HCT116 (cell line): ENCODE data around the gene IGFBP2. TPM values are rescaled to one million over a fixed set of nuclear protein-coding genes. Genes with fewer than 3 reads are reported as not detected.

ENCODE experiments used
- ATAC-seq: fragments of 200-7000 bp; cut with Tn5 transposase; 2 replicates; pipeline ENCODE4 v1.9.1; 2020; ENCODE audit warnings: mild to moderate bottlenecking, moderate library complexity
- BruUV-seq: library from RNA; stranded (reverse); fragments of 400-500 nt; replicated peaks from 2 replicates; lab custom pipeline; 2021; lab: Mats Ljungman, UMichigan
- CTCF ChIA-PET: fragments of 300-600 bp; sonication (Branson Sonifier 250); formaldehyde crosslinking; loops from one replicate; lab custom pipeline; 2021; ENCODE audit warnings: antibody characterized with exemption; lab: Charles Lee
- POLR2A ChIA-PET: fragments of 300-600, 350-600 bp; sonication (Branson Sonifier 250); formaldehyde crosslinking; loops from one replicate; lab custom pipeline; 2021; ENCODE audit warnings: antibody characterized with exemption; lab: Charles Lee
- RAD21 ChIA-PET, 2 experiments: fragments of 300-600 bp; sonication (Branson Sonifier 250); formaldehyde crosslinking; loops; one replicate each; lab custom pipeline; 2023; ENCODE audit warnings: low total read pairs in 2 of 2; ENCODE audit not compliant: uncharacterized antibody in 2 of 2, unreplicated experiment in 2 of 2, low non-redundant PET in 1 of 2; lab: Charles Lee
- DNase-seq: peaks from one replicate; pipeline ENCODE4 v3.0.0-alpha.2; 2010; ENCODE audit warnings: low read depth, low spot score
- H2AFZ ChIP-seq: fragments of 200-600 bp; shearing (Covaris generic), sonication (generic); 2 replicates; pipeline ENCODE4 v1.6.1; 2017; ENCODE audit warnings: low read depth, mixed run types, mixed read lengths, antibody characterized with exemption, low read length; ENCODE audit not compliant: poor library complexity, severe bottlenecking
- H3K27ac ChIP-seq: 2 replicates; pipeline ENCODE4 v1.5.1; 2012; ENCODE audit warnings: low read depth, low read length
- H3K27me3 ChIP-seq: fragments of 200-600 bp; sonication (generic); 2 replicates; pipeline ENCODE4 v1.6.1; 2016; ENCODE audit warnings: mixed run types, low read length, mixed read lengths; ENCODE audit not compliant: insufficient read depth
- H3K36me3 ChIP-seq, 2 experiments: fragments of 200-500 bp in 1 of 2; fragments of 200-600 bp in 1 of 2; sonication (Bioruptor generic) in 1 of 2; sonication (generic) in 1 of 2; 2 replicates each; pipeline versions ENCODE4 v1.5.1 to v1.6.1; 2014 to 2016; ENCODE audit warnings: low read length in 2 of 2, inconsistent platforms in 1 of 2, mixed read lengths in 1 of 2, mixed run types in 1 of 2; ENCODE audit not compliant: insufficient read depth in 2 of 2, control insufficient read depth in 1 of 2
- H3K4me1 ChIP-seq, 2 experiments: fragments of 200-600 bp in 1 of 2; sonication (generic) in 1 of 2; 2 replicates each; pipeline versions ENCODE4 v1.5.1 to v1.6.1; 2012 to 2017; ENCODE audit warnings: low read length in 2 of 2, inconsistent platforms in 1 of 2, mild to moderate bottlenecking in 1 of 2, mixed read lengths in 1 of 2, mixed run types in 1 of 2, moderate library complexity in 1 of 2; ENCODE audit not compliant: insufficient read depth in 2 of 2, control insufficient read depth in 1 of 2
- H3K4me2 ChIP-seq: fragments of 200-600 bp; sonication (generic); 2 replicates; pipeline ENCODE4 v1.6.1; 2017; ENCODE audit warnings: mixed run types, low read length, mixed read lengths
- H3K4me3 ChIP-seq, 2 experiments: fragments of 200-600 bp in 1 of 2; sonication (generic) in 1 of 2; replicated peaks in 1 of 2; 2 replicates each; pipeline ENCODE4 v1.5.1; 2011 to 2016; ENCODE audit warnings: low read length in 2 of 2, control low read depth in 1 of 2, low read depth in 1 of 2, mild to moderate bottlenecking in 1 of 2, mixed read lengths in 1 of 2, mixed run types in 1 of 2
- H3K79me2 ChIP-seq: fragments of 200-600 bp; sonication (generic); 2 replicates; pipeline ENCODE4 v1.6.1; 2017; ENCODE audit warnings: mild to moderate bottlenecking, mixed run types, low read length, moderate library complexity, mixed read lengths; ENCODE audit not compliant: insufficient read depth
- H3K9ac ChIP-seq: fragments of 200-600 bp; sonication (generic); 2 replicates; pipeline ENCODE4 v1.6.1; 2016; ENCODE audit warnings: low read length, mixed read lengths
- H3K9me2 ChIP-seq: fragments of 200-600 bp; sonication (generic), shearing (Covaris generic); 2 replicates; pipeline ENCODE4 v1.6.1; 2017; ENCODE audit warnings: mixed run types, mild to moderate bottlenecking, moderate library complexity; ENCODE audit not compliant: insufficient read depth
- H3K9me3 ChIP-seq, 2 experiments: fragments of 200-500 bp in 1 of 2; fragments of 200-600 bp in 1 of 2; sonication (Bioruptor generic) in 1 of 2; sonication (generic) in 1 of 2; 2 replicates each; pipeline ENCODE4 v1.6.1; 2014 to 2017; ENCODE audit warnings: low read length in 2 of 2, mixed read lengths in 2 of 2, inconsistent platforms in 1 of 2, low read depth in 1 of 2, mild to moderate bottlenecking in 1 of 2, mixed run types in 1 of 2, moderate library complexity in 1 of 2; ENCODE audit not compliant: control insufficient read depth in 1 of 2, insufficient read depth in 1 of 2
- H4K20me1 ChIP-seq: fragments of 200-600 bp; sonication (generic), shearing (Covaris generic); 2 replicates; pipeline ENCODE4 v1.6.1; 2017; ENCODE audit warnings: mixed run types, mild to moderate bottlenecking, moderate library complexity; ENCODE audit not compliant: insufficient read depth
- CBX3 ChIP-seq: IDR thresholded peaks from 2 replicates; pipeline ENCODE4 v1.6.1; 2012; ENCODE audit warnings: low read depth
- EGR1 ChIP-seq: IDR thresholded peaks from 2 replicates; pipeline ENCODE4 v1.6.1; 2012; ENCODE audit warnings: low read depth
- EZH2 ChIP-seq: fragments of 200-600 bp; sonication (generic); IDR thresholded peaks from 2 replicates; pipeline ENCODE4 v1.6.1; 2017; ENCODE audit warnings: antibody characterized with exemption, mixed run types
- EZH2phosphoT487 ChIP-seq: fragments of 200-600 bp; IDR thresholded peaks from 2 replicates; pipeline ENCODE4 v1.6.1; 2018; ENCODE audit warnings: antibody characterized with exemption, borderline replicate concordance
- POLR2A ChIP-seq: IDR thresholded peaks from 2 replicates; pipeline ENCODE4 v1.7.0; 2011; ENCODE audit warnings: borderline replicate concordance; ENCODE audit not compliant: insufficient read depth, insufficient read length; ENCODE audit errors: extremely low read depth
- POLR2AphosphoS5 ChIP-seq: IDR thresholded peaks from 2 replicates; pipeline ENCODE4 v1.6.1; 2011; ENCODE audit warnings: mild to moderate bottlenecking, low read depth, low read length, moderate library complexity
- RAD21 ChIP-seq: IDR thresholded peaks from 2 replicates; pipeline ENCODE4 v1.6.1; 2012; ENCODE audit warnings: low read depth, mild to moderate bottlenecking
- SP1 ChIP-seq: IDR thresholded peaks from 2 replicates; pipeline ENCODE4 v1.6.1; 2012; ENCODE audit warnings: low read depth
- TCF7L2 ChIP-seq: IDR thresholded peaks from 2 replicates; pipeline ENCODE4 v1.7.0; 2011; ENCODE audit warnings: borderline replicate concordance, inconsistent platforms; ENCODE audit not compliant: insufficient read depth, insufficient read length; ENCODE audit errors: extremely low read depth
- ZFX ChIP-seq: fragments of 450-650 bp; IDR thresholded peaks from 2 replicates; pipeline ENCODE4 v1.6.1; 2017
- ZNF274 ChIP-seq: fragments of 200-500 bp; sonication (Bioruptor generic); IDR thresholded peaks from 2 replicates; pipeline ENCODE4 v1.6.1; 2014; ENCODE audit warnings: mild to moderate bottlenecking, low read depth, low read length, inconsistent platforms
- intact Hi-C: fragments of 100-400 bp; cut with micrococcal nuclease; formaldehyde crosslinking; loops from 2 replicates; pipeline ENCODE4 v1.10.0; 2022
- total RNA-seq: library from RNA; stranded (reverse); gene quantifications from one replicate; pipeline ENCODE4 v1.2.1, GENCODE V29; 2021; ENCODE audit not compliant: unreplicated experiment
- TF ChIP-seq, protein P1 (sequence below), 3 experiments: fragments of 200-600 bp in 1 of 3; sonication (generic) in 1 of 3; IDR thresholded peaks in 2 of 3; conservative IDR thresholded peaks in 1 of 3; 2 replicates each; pipeline ENCODE4 v1.5.1; 2012 to 2017; ENCODE audit warnings: low read depth in 2 of 3, low read length in 2 of 3, antibody characterized with exemption in 1 of 3, borderline replicate concordance in 1 of 3, control low read depth in 1 of 3, mild to moderate bottlenecking in 1 of 3, mixed read lengths in 1 of 3, mixed run types in 1 of 3, moderate library complexity in 1 of 3; ENCODE audit not compliant: insufficient read depth in 1 of 3
- TF ChIP-seq, protein P2 (sequence below): IDR thresholded peaks from 2 replicates; pipeline ENCODE4 v1.6.1; 2012
- TF ChIP-seq, protein P3 (sequence below): IDR thresholded peaks from 2 replicates; pipeline ENCODE4 v1.6.1; 2012; ENCODE audit warnings: low read depth

IGFBP2 gene
- total RNA-seq, 1 experiment from 2014 or later = 143 TPM

DNA sequence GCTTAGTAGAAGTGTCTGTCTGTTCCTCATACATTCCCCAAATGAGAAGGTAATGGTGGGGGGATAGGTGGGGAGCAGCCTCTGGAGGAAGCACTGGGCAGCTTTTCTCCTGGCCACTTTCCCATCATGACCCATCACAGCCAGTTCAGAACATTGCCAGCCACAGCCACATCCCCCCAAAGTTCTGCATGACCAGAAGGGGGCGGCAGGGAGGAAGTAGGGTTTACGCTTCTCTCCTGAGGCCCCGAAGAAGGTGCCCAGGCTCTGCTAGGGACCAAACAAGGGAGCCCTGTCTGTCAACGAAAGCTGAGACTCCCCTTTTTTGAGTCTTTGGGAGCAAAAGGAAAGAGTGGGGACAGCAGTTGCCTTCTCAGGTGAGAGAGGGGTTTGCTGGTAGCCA, 54.4 kb downstream of the IGFBP2 start:
- Histone ChIP-seq H4K20me1 (no peaks in the 10 kb centered on the region), H3K9me3 (no peaks in the 10 kb centered on the region), H3K9me2 (no peaks in the 10 kb centered on the region), H3K27ac (no peak overlapping the region), H3K4me2 (no peak overlapping the region), H3K79me2 (no peaks in the 10 kb centered on the region)
- POLR2A ChIA-PET = no interaction called here
- intact Hi-C loops = loop anchor here (1.0 to 10.0 kb wide), 2 partner anchors 273 to 823 kb away; partner anchors contain the start of gene SMARCAL1
- peak; percentile 72 for ATAC-seq
- BruUV-seq = no TSS peak
- TF ChIP-seq RAD21 (peak; percentile 48), ZFX (no peak)
- TF ChIP-seq, protein P1, sequence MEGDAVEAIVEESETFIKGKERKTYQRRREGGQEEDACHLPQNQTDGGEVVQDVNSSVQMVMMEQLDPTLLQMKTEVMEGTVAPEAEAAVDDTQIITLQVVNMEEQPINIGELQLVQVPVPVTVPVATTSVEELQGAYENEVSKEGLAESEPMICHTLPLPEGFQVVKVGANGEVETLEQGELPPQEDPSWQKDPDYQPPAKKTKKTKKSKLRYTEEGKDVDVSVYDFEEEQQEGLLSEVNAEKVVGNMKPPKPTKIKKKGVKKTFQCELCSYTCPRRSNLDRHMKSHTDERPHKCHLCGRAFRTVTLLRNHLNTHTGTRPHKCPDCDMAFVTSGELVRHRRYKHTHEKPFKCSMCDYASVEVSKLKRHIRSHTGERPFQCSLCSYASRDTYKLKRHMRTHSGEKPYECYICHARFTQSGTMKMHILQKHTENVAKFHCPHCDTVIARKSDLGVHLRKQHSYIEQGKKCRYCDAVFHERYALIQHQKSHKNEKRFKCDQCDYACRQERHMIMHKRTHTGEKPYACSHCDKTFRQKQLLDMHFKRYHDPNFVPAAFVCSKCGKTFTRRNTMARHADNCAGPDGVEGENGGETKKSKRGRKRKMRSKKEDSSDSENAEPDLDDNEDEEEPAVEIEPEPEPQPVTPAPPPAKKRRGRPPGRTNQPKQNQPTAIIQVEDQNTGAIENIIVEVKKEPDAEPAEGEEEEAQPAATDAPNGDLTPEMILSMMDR (IDR thresholded peaks at IDR 0.05 in 2 of 3, conservative IDR thresholded peaks at IDR 0.05 in 1 of 3; ENCODE audit: borderline replicate concordance in 1 of 3, insufficient read depth in 1 of 3, low read depth in 2 of 3, low read length in 2 of 3) = peak; percentile 40 to 87 (median 64); a peak in 5 of 6 replicates
- TF ChIP-seq, all 23 proteins: peak for 2
- Histone ChIP-seq H3K4me1 (peaks cover 0 to 27% of the 10 kb centered on the region in 2 experiments; a peak in 2 of 4 replicates), H3K4me3 (no peak overlapping the region), H2AFZ (no peak overlapping the region), H3K36me3 (no peaks in the 10 kb centered on the region), H3K27me3 (no peaks in the 10 kb centered on the region), H3K9ac (no peak overlapping the region)
- peak; percentile 26 for DNase-seq
- CTCF ChIA-PET = interaction anchor here (0.7 to 3.7 kb wide), 8 partner anchors 8 to 1069 kb away, joined by 3 to 27 read pairs (median 4); partner anchors contain the start of gene IGFBP5
- RAD21 ChIA-PET = no interaction called here

DNA sequence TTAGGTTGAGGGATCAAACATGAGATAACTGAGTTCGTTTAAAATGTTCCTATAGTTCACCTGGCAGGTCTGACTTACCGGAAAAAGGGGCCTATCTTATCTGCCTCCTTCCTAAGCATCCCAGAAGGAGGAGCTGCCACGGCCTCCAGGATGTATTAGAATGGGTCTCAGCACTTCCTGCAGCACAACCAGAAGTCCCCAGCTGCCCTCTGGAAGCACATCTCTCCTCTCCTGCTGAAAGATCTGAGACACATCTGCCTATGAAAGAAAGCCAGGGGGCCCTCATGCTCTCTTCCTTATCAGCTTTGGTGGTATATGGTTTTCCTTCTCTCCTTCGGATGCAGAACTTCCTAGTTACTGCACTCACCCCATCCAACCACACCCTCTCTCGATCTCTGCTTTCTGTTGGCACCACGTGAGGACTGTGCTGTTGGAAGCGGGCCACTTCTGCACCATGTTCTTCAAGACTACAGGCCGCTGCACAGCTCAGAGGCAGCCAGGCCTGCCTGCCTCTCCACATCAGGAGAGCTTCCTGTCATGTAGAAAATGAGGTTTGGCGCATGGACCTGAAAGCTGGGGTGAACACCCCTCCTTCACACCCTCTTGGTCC, 55.6 kb downstream of the IGFBP2 start:
- no peak overlapping the region for H3K4me2 ChIP-seq
- no peak overlapping the region for H3K9ac ChIP-seq
- H3K4me1 ChIP-seq = peaks cover 0 to 37% of the 10 kb centered on the region in 2 experiments; a peak in 1 of 4 replicates
- no peak overlapping the region for H2AFZ ChIP-seq
- H3K4me3 ChIP-seq = no peak overlapping the region
- RAD21 ChIA-PET = no interaction called here
- H3K9me2 ChIP-seq = no peaks in the 10 kb centered on the region
- CTCF ChIA-PET = interaction anchor here (3.7 kb wide), 1 partner anchor 822 kb away, joined by 27 read pairs; no protein-coding TSS in a partner anchor
- intact Hi-C loops = loop anchor here (10.0 kb wide), 1 partner anchor 274 kb away; the partner anchor contains the start of gene SMARCAL1
- DNase-seq (no peak), ATAC-seq (no peak)
- BruUV-seq = no TSS peak
- no peaks in the 10 kb centered on the region for H3K79me2 ChIP-seq
- POLR2A ChIA-PET = no interaction called here
- H3K27ac ChIP-seq = no peak overlapping the region
- no peaks in the 10 kb centered on the region for H3K27me3 ChIP-seq
- no peaks in the 10 kb centered on the region for H4K20me1 ChIP-seq
- no peaks in the 10 kb centered on the region for H3K9me3 ChIP-seq
- no peaks in the 10 kb centered on the region for H3K36me3 ChIP-seq
- TF ChIP-seq SP1 (no peak), TCF7L2 (no peak), CBX3 (no peak), POLR2A (no peak), POLR2AphosphoS5 (no peak), EZH2phosphoT487 (no peak), ZNF274 (no peak), EZH2 (no peak), EGR1 (no peak), RAD21 (no peak)
- TF ChIP-seq, protein P2, sequence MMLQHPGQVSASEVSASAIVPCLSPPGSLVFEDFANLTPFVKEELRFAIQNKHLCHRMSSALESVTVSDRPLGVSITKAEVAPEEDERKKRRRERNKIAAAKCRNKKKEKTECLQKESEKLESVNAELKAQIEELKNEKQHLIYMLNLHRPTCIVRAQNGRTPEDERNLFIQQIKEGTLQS = no peak
- TF ChIP-seq, protein P3, sequence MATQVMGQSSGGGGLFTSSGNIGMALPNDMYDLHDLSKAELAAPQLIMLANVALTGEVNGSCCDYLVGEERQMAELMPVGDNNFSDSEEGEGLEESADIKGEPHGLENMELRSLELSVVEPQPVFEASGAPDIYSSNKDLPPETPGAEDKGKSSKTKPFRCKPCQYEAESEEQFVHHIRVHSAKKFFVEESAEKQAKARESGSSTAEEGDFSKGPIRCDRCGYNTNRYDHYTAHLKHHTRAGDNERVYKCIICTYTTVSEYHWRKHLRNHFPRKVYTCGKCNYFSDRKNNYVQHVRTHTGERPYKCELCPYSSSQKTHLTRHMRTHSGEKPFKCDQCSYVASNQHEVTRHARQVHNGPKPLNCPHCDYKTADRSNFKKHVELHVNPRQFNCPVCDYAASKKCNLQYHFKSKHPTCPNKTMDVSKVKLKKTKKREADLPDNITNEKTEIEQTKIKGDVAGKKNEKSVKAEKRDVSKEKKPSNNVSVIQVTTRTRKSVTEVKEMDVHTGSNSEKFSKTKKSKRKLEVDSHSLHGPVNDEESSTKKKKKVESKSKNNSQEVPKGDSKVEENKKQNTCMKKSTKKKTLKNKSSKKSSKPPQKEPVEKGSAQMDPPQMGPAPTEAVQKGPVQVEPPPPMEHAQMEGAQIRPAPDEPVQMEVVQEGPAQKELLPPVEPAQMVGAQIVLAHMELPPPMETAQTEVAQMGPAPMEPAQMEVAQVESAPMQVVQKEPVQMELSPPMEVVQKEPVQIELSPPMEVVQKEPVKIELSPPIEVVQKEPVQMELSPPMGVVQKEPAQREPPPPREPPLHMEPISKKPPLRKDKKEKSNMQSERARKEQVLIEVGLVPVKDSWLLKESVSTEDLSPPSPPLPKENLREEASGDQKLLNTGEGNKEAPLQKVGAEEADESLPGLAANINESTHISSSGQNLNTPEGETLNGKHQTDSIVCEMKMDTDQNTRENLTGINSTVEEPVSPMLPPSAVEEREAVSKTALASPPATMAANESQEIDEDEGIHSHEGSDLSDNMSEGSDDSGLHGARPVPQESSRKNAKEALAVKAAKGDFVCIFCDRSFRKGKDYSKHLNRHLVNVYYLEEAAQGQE = no peak
